WTC11 (cell line): ENCODE data around the gene MPC1. TPM values are rescaled to one million over a fixed set of nuclear protein-coding genes. Genes with fewer than 3 reads are reported as not detected.
"Not testable (repeated sequence)": the region's sequence is repeated elsewhere in the genome, so short reads cannot be mapped to it uniquely, and the experiment has no call there.

ENCODE experiments used
- ATAC-seq: fragments of 200-7000 bp; cut with Tn5 transposase; 2 replicates; pipeline ENCODE4 v1.10.0; 2021; ENCODE audit warnings: mild to moderate bottlenecking, moderate library complexity
- CTCF ChIA-PET: fragments of 300-600 bp; sonication (Branson Sonifier 250); formaldehyde crosslinking; loops from one replicate; lab custom pipeline; 2021; ENCODE audit warnings: antibody characterized with exemption; lab: Charles Lee
- POLR2A ChIA-PET: fragments of 350-600 bp; sonication (Branson Sonifier 250); formaldehyde crosslinking; loops from one replicate; lab custom pipeline; 2021; ENCODE audit warnings: antibody characterized with exemption; lab: Charles Lee
- DNase-seq: peaks from one replicate; pipeline ENCODE4 v3.0.0; 2021; ENCODE audit warnings: low spot score
- H3K27ac Mint-ChIP-seq: 2 replicates; pipeline ENCODE4 v1.8.0; 2021; ENCODE audit warnings: mixed read lengths
- H3K27me3 Mint-ChIP-seq: 2 replicates; pipeline ENCODE4 v1.8.0; 2021; ENCODE audit warnings: low read depth, mild to moderate bottlenecking, moderate library complexity, mixed read lengths
- H3K36me3 Mint-ChIP-seq: 2 replicates; pipeline ENCODE4 v1.8.0; 2021; ENCODE audit warnings: mixed read lengths
- H3K4me1 Mint-ChIP-seq: 2 replicates; pipeline ENCODE4 v1.8.0; 2022; ENCODE audit warnings: mixed read lengths
- H3K4me3 Mint-ChIP-seq: 2 replicates; pipeline ENCODE4 v1.8.0; 2021; ENCODE audit warnings: mild to moderate bottlenecking, moderate library complexity, mixed read lengths
- H3K9me3 Mint-ChIP-seq: 2 replicates; pipeline ENCODE4 v1.8.0; 2021; ENCODE audit warnings: mixed read lengths
- CDX4 ChIP-seq: fragments of 250-450 bp; sonication (Bioruptor Pico); IDR thresholded peaks from 2 replicates; pipeline ENCODE4 v1.9.0; 2021; ENCODE audit warnings: moderate library complexity, mild to moderate bottlenecking, inconsistent platforms, borderline replicate concordance
- GABPB1 ChIP-seq: sonication (generic); formaldehyde crosslinking; IDR thresholded peaks from 2 replicates; pipeline ENCODE4 v1.8.1; 2023; ENCODE audit warnings: mild to moderate bottlenecking, missing genetic modification reagents
- HMGA2 ChIP-seq: fragments of 250-450 bp; sonication (Bioruptor Pico); IDR thresholded peaks from 2 replicates; pipeline ENCODE4 v1.4.0; 2021; ENCODE audit warnings: mild to moderate bottlenecking, moderate library complexity
- JAZF1 ChIP-seq: fragments of 250-450 bp; sonication (Bioruptor Pico); IDR thresholded peaks from 2 replicates; pipeline ENCODE4 v1.9.0; 2021; ENCODE audit warnings: moderate library complexity, mild to moderate bottlenecking, inconsistent platforms
- NR3C1 ChIP-seq: sonication (generic); formaldehyde crosslinking; conservative IDR thresholded peaks from 2 replicates; pipeline ENCODE4 v1.8.1; 2023; ENCODE audit warnings: low read depth, mild to moderate bottlenecking, missing genetic modification reagents
- PRDM15 ChIP-seq: sonication (generic); formaldehyde crosslinking; IDR thresholded peaks from 2 replicates; pipeline ENCODE4 v1.8.0; 2022; ENCODE audit warnings: missing genetic modification reagents
- TP53 ChIP-seq: sonication (generic); formaldehyde crosslinking; IDR thresholded peaks from 2 replicates; pipeline ENCODE4 v1.8.1; 2023; ENCODE audit warnings: mild to moderate bottlenecking, missing genetic modification reagents
- USF2 ChIP-seq: sonication (generic); formaldehyde crosslinking; IDR thresholded peaks from 2 replicates; pipeline ENCODE4 v1.8.1; 2023; ENCODE audit warnings: mild to moderate bottlenecking, missing genetic modification reagents, moderate library complexity
- ZBTB21 ChIP-seq: sonication (generic); formaldehyde crosslinking; IDR thresholded peaks from 2 replicates; pipeline ENCODE4 v1.8.1; 2023; ENCODE audit warnings: mild to moderate bottlenecking, missing genetic modification reagents, borderline replicate concordance
- ZBTB43 ChIP-seq: sonication (generic); formaldehyde crosslinking; IDR thresholded peaks from 2 replicates; pipeline ENCODE4 v1.8.1; 2023; ENCODE audit warnings: mild to moderate bottlenecking, missing genetic modification reagents
- ZNF138 ChIP-seq: sonication (generic); formaldehyde crosslinking; conservative IDR thresholded peaks from 2 replicates; pipeline ENCODE4 v1.8.1; 2022; ENCODE audit warnings: mild to moderate bottlenecking, moderate library complexity, missing genetic modification reagents
- ZNF317 ChIP-seq: sonication (generic); formaldehyde crosslinking; IDR thresholded peaks from 2 replicates; pipeline ENCODE4 v1.8.1; 2023; ENCODE audit warnings: low read depth, mild to moderate bottlenecking, moderate library complexity, missing genetic modification reagents, borderline replicate concordance
- ZNF532 ChIP-seq: fragments of 250-450 bp; sonication (Bioruptor Pico); IDR thresholded peaks from 2 replicates; pipeline ENCODE4 v1.9.0; 2021; ENCODE audit warnings: mild to moderate bottlenecking, borderline replicate concordance
- total RNA-seq: library from RNA; stranded (reverse); gene quantifications from 3 replicates; pipeline ENCODE4 v1.2.3, GENCODE V29; 2021

Gene MPC1
- total RNA-seq, 1 experiment from 2014 or later, result 10.7 TPM

- TF ChIP-seq PRDM15, result no peak
- no peak for TF ChIP-seq TP53 (CRISPR knock-in tag)
- no peak for TF ChIP-seq ZNF317
- TF ChIP-seq ZNF532 (CRISPR knock-in tag), result no peak
Observed at GRCh38 chr6:166388290-166389004, 5.7 kb upstream of the MPC1 start (continued).

- no peak for ATAC-seq
- Mint-ChIP-seq H3K4me1 (peaks cover 11% of the 10 kb centered on the region; the same call in 1 of the 2 replicates), H3K9me3 (no peaks in the 10 kb centered on the region), H3K36me3 (no peaks in the 10 kb centered on the region), H3K27me3 (no peaks in the 10 kb centered on the region; the same call in 1 of the 2 replicates), H3K27ac (no peak overlapping the region), H3K4me3 (no peak overlapping the region)
- no peak for TF ChIP-seq CDX4
- TF ChIP-seq GABPB1 (CRISPR knock-in tag), result peak; percentile 62
- TF ChIP-seq ZBTB43, result no peak
- ChIA-PET CTCF (interaction anchor here (1.4 to 3.1 kb wide), 3 partner anchors 11 to 75 kb away, joined by 5 to 17 read pairs (median 6); no protein-coding TSS in a partner anchor), POLR2A (no interaction called here)
- no peak for DNase-seq
Observed at GRCh38 chr6:166387642-166388289, 5.0 kb upstream of the MPC1 start.

- POLR2A ChIA-PET, H3K4me3 Mint-ChIP-seq, H3K27ac Mint-ChIP-seq, H3K9me3 Mint-ChIP-seq, H3K36me3 Mint-ChIP-seq, ATAC-seq, DNase-seq, H3K27me3 Mint-ChIP-seq: not testable (repeated sequence)
- CTCF ChIA-PET, result interaction anchor here (1.4 kb wide), 1 partner anchor 12 kb away, joined by 5 read pairs; no protein-coding TSS in a partner anchor
- H3K4me1 Mint-ChIP-seq, result peaks cover 11% of the 10 kb centered on the region; the same call in 1 of the 2 replicates
Observed at GRCh38 chr6:166387098-166387497, 4.4 kb upstream of the MPC1 start.

- H3K9me3 Mint-ChIP-seq, result no peaks in the 10 kb centered on the region
- H3K27ac Mint-ChIP-seq, result no peak overlapping the region
- ChIA-PET POLR2A (no interaction called here), CTCF (interaction anchor here (1.5 kb wide), 1 partner anchor 73 kb away, joined by 4 read pairs; no protein-coding TSS in a partner anchor)
- peaks cover 17% of the 10 kb centered on the region for H3K4me1 Mint-ChIP-seq
- no peak for DNase-seq
- no peak for TF ChIP-seq HMGA2
- TF ChIP-seq ZNF138, result no peak
- no peak for TF ChIP-seq NR3C1
- TF ChIP-seq ZBTB21 (CRISPR knock-in tag), result no peak
- TF ChIP-seq USF2 (CRISPR knock-in tag), result no peak
- TF ChIP-seq JAZF1, result no peak
- no peak for TF ChIP-seq GABPB1 (CRISPR knock-in tag)
- no peak for ATAC-seq
- no peaks in the 10 kb centered on the region for H3K36me3 Mint-ChIP-seq
- H3K4me3 Mint-ChIP-seq, result no peak overlapping the region
- H3K27me3 Mint-ChIP-seq, result no peaks in the 10 kb centered on the region; the same call in 1 of the 2 replicates
Observed at GRCh38 chr6:166386111-166386510, 3.4 kb upstream of the MPC1 start.
